Measurements from ENCODE around the gene FXR1. TPM values are rescaled to one million over a fixed set of nuclear protein-coding genes. Genes with fewer than 3 reads are reported as not detected.
"Not testable (repeated sequence)": the region's sequence is repeated elsewhere in the genome, so short reads cannot be mapped to it uniquely, and the experiment has no call there.

Gene FXR1
- total RNA-seq, 1 experiment from 2014 or later, result 123 TPM

- no peak overlapping the region for H3K9ac ChIP-seq (ENCODE audit: low read length)
- no peak overlapping the region for H3K4me3 ChIP-seq (ENCODE audit: low read length)
- no peaks in the 10 kb centered on the region for H3K27me3 ChIP-seq (ENCODE audit: low read length)
- DNase-seq, result no peak
- H3K4me1 ChIP-seq (ENCODE audit: low read length), result no peaks in the 10 kb centered on the region
- no peaks in the 10 kb centered on the region for H3K79me2 ChIP-seq (ENCODE audit: low read length)
- no peaks in the 10 kb centered on the region for H3K9me2 ChIP-seq (replicated peaks; ENCODE audit: insufficient read depth, low read length)
- H3K4me2 ChIP-seq (ENCODE audit: low read depth, low read length, poor library complexity, severe bottlenecking), result no peak overlapping the region
- no peaks in the 10 kb centered on the region for H4K20me1 ChIP-seq (ENCODE audit: insufficient read depth, low read depth, low read length)
- no peak overlapping the region for H3K27ac ChIP-seq (ENCODE audit: low read length)
- H3K9me3 ChIP-seq (ENCODE audit: low read length), result no peaks in the 10 kb centered on the region
- no peak overlapping the region for H2AFZ ChIP-seq (ENCODE audit: low read length)
- H3K36me3 ChIP-seq (ENCODE audit: insufficient read depth, low read length), result peaks cover 60% of the 10 kb centered on the region
These were observed 68.1 kb downstream of the FXR1 start for GRCh38 chr3:180980611-180981010.

- DNase-seq, result no peak
- Histone ChIP-seq H4K20me1 (ENCODE audit: insufficient read depth, low read depth, low read length) (no peaks in the 10 kb centered on the region), H3K27ac (ENCODE audit: low read length) (no peak overlapping the region), H3K36me3 (ENCODE audit: insufficient read depth, low read length) (peaks cover 55% of the 10 kb centered on the region; the same call in 1 of the 2 replicates), H3K4me2 (ENCODE audit: low read depth, low read length, poor library complexity, severe bottlenecking) (no peak overlapping the region), H3K9ac (ENCODE audit: low read length) (no peak overlapping the region), H3K4me3 (ENCODE audit: low read length) (no peak overlapping the region), H3K4me1 (ENCODE audit: low read length) (no peaks in the 10 kb centered on the region; the same call in 1 of the 2 replicates), H3K9me3 (ENCODE audit: low read length) (no peaks in the 10 kb centered on the region), H3K9me2 (replicated peaks; ENCODE audit: insufficient read depth, low read length) (no peaks in the 10 kb centered on the region), H3K27me3 (ENCODE audit: low read length) (no peaks in the 10 kb centered on the region), H2AFZ (ENCODE audit: low read length) (no peak overlapping the region), H3K79me2 (ENCODE audit: low read length) (0 out of 2 replicates have a peak, but pooled peaks cover 3% of the 10 kb centered on the region)
These were observed 69.4 kb downstream of the FXR1 start for GRCh38 chr3:180981912-180982311.

- H3K4me3 ChIP-seq (ENCODE audit: low read length), result no peak overlapping the region
- no peaks in the 10 kb centered on the region for H3K9me2 ChIP-seq (replicated peaks; ENCODE audit: insufficient read depth, low read length)
- H3K79me2 ChIP-seq (ENCODE audit: low read length), result peaks cover 14% of the 10 kb centered on the region
- H2AFZ ChIP-seq (ENCODE audit: low read length), result no peak overlapping the region
- H3K27me3 ChIP-seq (ENCODE audit: low read length), result no peaks in the 10 kb centered on the region
- no peak overlapping the region for H3K9ac ChIP-seq (ENCODE audit: low read length)
- no peak overlapping the region for H3K27ac ChIP-seq (ENCODE audit: low read length)
- H4K20me1 ChIP-seq (ENCODE audit: insufficient read depth, low read depth, low read length), result no peaks in the 10 kb centered on the region
- no peaks in the 10 kb centered on the region for H3K9me3 ChIP-seq (ENCODE audit: low read length)
- peaks cover 56% of the 10 kb centered on the region; the same call in 1 of the 2 replicates for H3K36me3 ChIP-seq (ENCODE audit: insufficient read depth, low read length)
- DNase-seq, result no peak
- H3K4me2 ChIP-seq (ENCODE audit: low read depth, low read length, poor library complexity, severe bottlenecking), result no peak overlapping the region
- peaks cover 8% of the 10 kb centered on the region for H3K4me1 ChIP-seq (ENCODE audit: low read length)
These were observed 70.7 kb downstream of the FXR1 start for GRCh38 chr3:180983136-180983535.

GRCh38 chr3:180986366-180986765 is 73.9 kb downstream of the FXR1 start:
- DNase-seq; H3K27me3 ChIP-seq (ENCODE audit: low read length); H3K9me3 ChIP-seq (ENCODE audit: low read length); H3K4me3 ChIP-seq (ENCODE audit: low read length); H2AFZ ChIP-seq (ENCODE audit: low read length); H3K9ac ChIP-seq (ENCODE audit: low read length); H4K20me1 ChIP-seq (ENCODE audit: insufficient read depth, low read depth, low read length); H3K27ac ChIP-seq (ENCODE audit: low read length); H3K4me2 ChIP-seq (ENCODE audit: low read depth, low read length, poor library complexity, severe bottlenecking); H3K9me2 ChIP-seq (replicated peaks; ENCODE audit: insufficient read depth, low read length): not testable (repeated sequence)
- Histone ChIP-seq H3K36me3 (ENCODE audit: insufficient read depth, low read length) (peaks cover 29% of the 10 kb centered on the region; the same call in 1 of the 2 replicates), H3K79me2 (ENCODE audit: low read length) (peaks cover 27% of the 10 kb centered on the region), H3K4me1 (ENCODE audit: low read length) (peaks cover 24% of the 10 kb centered on the region)

- Histone ChIP-seq H3K27ac (ENCODE audit: low read length) (no peak overlapping the region), H3K36me3 (ENCODE audit: insufficient read depth, low read length) (peaks cover 29% of the 10 kb centered on the region; the same call in 1 of the 2 replicates), H3K9me3 (ENCODE audit: low read length) (no peaks in the 10 kb centered on the region), H4K20me1 (ENCODE audit: insufficient read depth, low read depth, low read length) (no peaks in the 10 kb centered on the region), H3K27me3 (ENCODE audit: low read length) (no peaks in the 10 kb centered on the region), H3K4me2 (ENCODE audit: low read depth, low read length, poor library complexity, severe bottlenecking) (no peak overlapping the region), H3K9ac (ENCODE audit: low read length) (no peak overlapping the region), H3K79me2 (ENCODE audit: low read length) (peaks cover 27% of the 10 kb centered on the region), H3K9me2 (replicated peaks; ENCODE audit: insufficient read depth, low read length) (no peaks in the 10 kb centered on the region), H3K4me1 (ENCODE audit: low read length) (peaks cover 24% of the 10 kb centered on the region), H3K4me3 (ENCODE audit: low read length) (no peak overlapping the region), H2AFZ (ENCODE audit: low read length) (no peak overlapping the region)
- no peak for DNase-seq
These were observed 74.9 kb downstream of the FXR1 start for GRCh38 chr3:180987344-180987743.

- peak; percentile 98 for DNase-seq
- peak within 1 kb of the TSS; percentile 35 for H3K27ac ChIP-seq (ENCODE audit: low read length)
- H2AFZ ChIP-seq (ENCODE audit: low read length), result peak within 1 kb of the TSS; percentile 87
- H4K20me1 ChIP-seq (ENCODE audit: insufficient read depth, low read depth, low read length), result no peaks in the 10 kb centered on the region
- peak within 1 kb of the TSS; percentile 76 for H3K4me3 ChIP-seq (ENCODE audit: low read length)
- peaks cover 24% of the 10 kb centered on the region for H3K4me1 ChIP-seq (ENCODE audit: low read length)
- peaks cover 27% of the 10 kb centered on the region for H3K79me2 ChIP-seq (ENCODE audit: low read length)
- H3K9me2 ChIP-seq (replicated peaks; ENCODE audit: insufficient read depth, low read length), result no peaks in the 10 kb centered on the region
- H3K27me3 ChIP-seq (ENCODE audit: low read length), result no peaks in the 10 kb centered on the region
- H3K36me3 ChIP-seq (ENCODE audit: insufficient read depth, low read length), result peaks cover 14% of the 10 kb centered on the region; the same call in 1 of the 2 replicates
- no peaks in the 10 kb centered on the region for H3K9me3 ChIP-seq (ENCODE audit: low read length)
- peak within 1 kb of the TSS; percentile 85 for H3K9ac ChIP-seq (ENCODE audit: low read length)
- peak within 1 kb of the TSS; percentile 90 for H3K4me2 ChIP-seq (ENCODE audit: low read depth, low read length, poor library complexity, severe bottlenecking)
These were observed 77.1 kb downstream of the FXR1 start, which contains the start of gene DNAJC19 for GRCh38 chr3:180989291-180990163. Gene DNAJC19 (minus strand): TSS chr3:180989736. CDS start chr3:180989602, 134 bp downstream.

- Histone ChIP-seq H3K4me3 (ENCODE audit: low read length) (peak overlapping the region; percentile 76), H3K79me2 (ENCODE audit: low read length) (peaks cover 27% of the 10 kb centered on the region), H3K4me2 (ENCODE audit: low read depth, low read length, poor library complexity, severe bottlenecking) (peak overlapping the region; percentile 90), H3K27me3 (ENCODE audit: low read length) (no peaks in the 10 kb centered on the region), H3K9me2 (replicated peaks; ENCODE audit: insufficient read depth, low read length) (no peaks in the 10 kb centered on the region), H3K9me3 (ENCODE audit: low read length) (no peaks in the 10 kb centered on the region), H3K4me1 (ENCODE audit: low read length) (peaks cover 24% of the 10 kb centered on the region), H2AFZ (ENCODE audit: low read length) (peak overlapping the region; percentile 87), H3K27ac (ENCODE audit: low read length) (no peak overlapping the region), H4K20me1 (ENCODE audit: insufficient read depth, low read depth, low read length) (no peaks in the 10 kb centered on the region), H3K9ac (ENCODE audit: low read length) (peak overlapping the region; percentile 85), H3K36me3 (ENCODE audit: insufficient read depth, low read length) (peaks cover 12% of the 10 kb centered on the region; the same call in 1 of the 2 replicates)
- DNase-seq, result no peak
These were observed 78.0 kb downstream of the FXR1 start for GRCh38 chr3:180990505-180990904.

- no peaks in the 10 kb centered on the region for H4K20me1 ChIP-seq (ENCODE audit: insufficient read depth, low read depth, low read length)
- H3K27ac ChIP-seq (ENCODE audit: low read length), result no peak overlapping the region
- H3K4me2 ChIP-seq (ENCODE audit: low read depth, low read length, poor library complexity, severe bottlenecking), result no peak overlapping the region
- no peaks in the 10 kb centered on the region for H3K79me2 ChIP-seq (ENCODE audit: low read length)
- no peaks in the 10 kb centered on the region for H3K9me3 ChIP-seq (ENCODE audit: low read length)
- no peaks in the 10 kb centered on the region for H3K4me1 ChIP-seq (ENCODE audit: low read length)
- no peak overlapping the region for H3K4me3 ChIP-seq (ENCODE audit: low read length)
- H2AFZ ChIP-seq (ENCODE audit: low read length), result no peak overlapping the region
- DNase-seq, result peak; percentile 2
- H3K27me3 ChIP-seq (ENCODE audit: low read length), result no peaks in the 10 kb centered on the region
- H3K9me2 ChIP-seq (replicated peaks; ENCODE audit: insufficient read depth, low read length), result no peaks in the 10 kb centered on the region
- H3K36me3 ChIP-seq (ENCODE audit: insufficient read depth, low read length), result no peaks in the 10 kb centered on the region
- no peak overlapping the region for H3K9ac ChIP-seq (ENCODE audit: low read length)
These were observed 84.0 kb downstream of the FXR1 start for GRCh38 chr3:180996415-180996932.
